HG03469 (cell line): ENCODE data around the gene LENEP.

Experiments
- ATAC-seq: cut with Tn5 transposase; IDR thresholded peaks from one replicate; pipeline ENCODE4 v1.9.1; 2021; ENCODE audit warnings: mild to moderate bottlenecking, moderate library complexity, moderate number of reproducible peaks; ENCODE audit not compliant: unreplicated experiment

Gene LENEP

DNA sequence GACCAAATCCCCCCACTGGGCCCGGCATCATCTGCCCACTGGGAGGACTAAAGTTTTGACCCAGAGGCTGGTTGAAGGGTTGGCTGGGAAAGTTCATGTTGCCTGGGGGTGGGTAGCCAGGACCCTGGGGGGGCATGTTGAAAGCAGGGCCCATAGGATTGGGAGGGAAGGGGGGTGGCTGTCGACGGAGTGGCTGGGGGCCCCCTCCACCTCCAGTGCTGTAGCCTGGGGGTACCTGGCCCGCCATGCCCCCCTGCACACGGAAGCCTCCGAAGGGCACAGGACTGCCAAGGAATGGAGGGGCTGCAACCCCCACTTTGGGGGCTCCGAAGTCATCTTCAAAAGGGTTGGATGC, 34.0 kb upstream of the LENEP start:
- no peak for ATAC-seq

- ATAC-seq: no peak
Observed at GRCh38 chr1:154960446-154961136, 32.8 kb upstream of the LENEP start.

- ATAC-seq: peak; percentile 46
Observed at GRCh38 chr1:154961207-154962155, 31.9 kb upstream of the LENEP start, which contains the start of gene PYGO2. Gene PYGO2, minus strand, starts transcription at chr1:154961782. Its CDS starts 206 bp downstream, at chr1:154961576.

GRCh38 chr1:154962156-154962749, 31.1 kb upstream of the LENEP start:
- ATAC-seq: peak; percentile 19

GRCh38 chr1:154962795-154963330, 30.5 kb upstream of the LENEP start:
- ATAC-seq: no peak

DNA sequence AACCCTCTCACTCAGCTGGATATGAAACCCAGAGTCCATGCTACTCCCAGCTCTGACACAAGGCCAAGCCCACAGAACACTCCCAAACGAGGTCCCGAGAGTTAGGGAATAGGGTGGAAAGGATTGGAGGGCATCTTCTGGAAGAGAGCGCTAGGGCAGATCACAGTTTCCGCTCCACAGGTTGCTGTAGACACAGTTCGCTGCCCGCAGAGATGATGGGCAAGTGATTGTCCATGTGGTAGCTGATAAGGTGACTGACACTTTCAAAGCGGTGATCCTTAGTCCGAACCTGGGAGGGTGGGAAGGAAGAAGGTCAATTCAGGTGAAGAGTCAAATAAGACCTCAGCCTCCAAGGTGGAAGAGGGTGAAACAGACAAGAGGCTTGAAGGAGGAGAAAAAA, 29.7 kb upstream of the LENEP start:
- ATAC-seq: no peak

DNA sequence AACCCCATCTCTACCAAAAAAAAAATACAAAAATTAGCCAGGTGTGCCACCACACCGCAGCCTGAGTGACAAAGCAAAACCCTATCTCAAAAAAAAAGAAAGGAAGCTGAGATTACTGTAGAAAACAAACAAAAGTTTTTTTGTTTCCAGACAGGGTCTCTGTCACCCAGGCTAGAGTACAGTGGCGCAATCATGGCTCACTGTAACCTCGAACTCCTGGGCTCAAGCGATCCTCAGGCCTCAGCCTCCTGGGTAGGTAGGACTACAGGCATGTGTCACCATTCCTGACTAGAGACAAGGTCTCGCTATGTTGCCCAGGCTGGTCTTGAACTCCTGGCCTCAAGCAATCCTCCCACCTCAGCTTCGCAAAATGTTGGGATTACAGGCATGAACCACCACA, 29.0 kb upstream of the LENEP start:
- no peak for ATAC-seq

DNA sequence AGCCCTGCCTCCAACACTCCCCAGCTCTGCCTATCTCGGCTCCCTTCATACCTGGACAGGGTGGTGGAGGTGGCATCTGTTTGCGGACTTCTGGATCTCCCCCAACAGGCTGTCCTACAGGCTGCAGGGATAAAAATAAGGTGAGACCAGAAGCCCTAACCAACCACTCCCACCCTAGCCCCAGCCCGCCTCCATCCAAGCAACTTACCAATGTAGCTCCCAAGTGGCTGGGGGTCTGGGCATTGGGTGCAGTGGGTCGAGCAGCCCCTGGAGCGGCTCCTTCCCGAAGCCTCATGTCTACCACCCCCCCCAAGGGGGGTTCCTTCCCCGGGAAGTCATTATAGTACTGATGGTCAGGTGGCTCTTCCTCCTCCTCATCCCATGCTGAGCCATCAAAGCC, 27.3 kb upstream of the LENEP start:
- ATAC-seq: no peak

- ATAC-seq: no peak
Observed at GRCh38 chr1:154967331-154967950, 25.9 kb upstream of the LENEP start.

DNA sequence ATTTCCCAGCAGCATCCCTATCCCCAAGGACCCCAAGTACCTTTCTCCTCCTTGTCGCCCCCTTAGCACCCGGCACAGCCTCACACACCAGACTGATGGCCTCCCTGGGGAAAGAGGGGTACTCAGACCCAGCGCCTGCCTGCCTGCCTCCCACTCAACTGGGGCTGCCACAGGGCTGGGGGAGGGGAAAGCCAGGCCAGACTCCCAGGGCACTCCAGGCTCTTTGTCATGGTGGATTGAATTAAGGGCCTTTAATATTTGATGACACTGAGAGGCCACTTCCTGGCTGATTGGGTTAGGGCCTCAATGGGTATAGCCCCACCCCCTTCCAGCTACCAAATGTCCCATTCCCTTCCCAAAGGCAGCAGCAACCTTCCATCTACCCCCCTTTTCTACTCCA, 24.7 kb upstream of the LENEP start:
- no peak for ATAC-seq

- no peak for ATAC-seq
Observed at GRCh38 chr1:154969246-154969645, 24.1 kb upstream of the LENEP start.

GRCh38 chr1:154969860-154970452, 23.4 kb upstream of the LENEP start:
- no peak for ATAC-seq

DNA sequence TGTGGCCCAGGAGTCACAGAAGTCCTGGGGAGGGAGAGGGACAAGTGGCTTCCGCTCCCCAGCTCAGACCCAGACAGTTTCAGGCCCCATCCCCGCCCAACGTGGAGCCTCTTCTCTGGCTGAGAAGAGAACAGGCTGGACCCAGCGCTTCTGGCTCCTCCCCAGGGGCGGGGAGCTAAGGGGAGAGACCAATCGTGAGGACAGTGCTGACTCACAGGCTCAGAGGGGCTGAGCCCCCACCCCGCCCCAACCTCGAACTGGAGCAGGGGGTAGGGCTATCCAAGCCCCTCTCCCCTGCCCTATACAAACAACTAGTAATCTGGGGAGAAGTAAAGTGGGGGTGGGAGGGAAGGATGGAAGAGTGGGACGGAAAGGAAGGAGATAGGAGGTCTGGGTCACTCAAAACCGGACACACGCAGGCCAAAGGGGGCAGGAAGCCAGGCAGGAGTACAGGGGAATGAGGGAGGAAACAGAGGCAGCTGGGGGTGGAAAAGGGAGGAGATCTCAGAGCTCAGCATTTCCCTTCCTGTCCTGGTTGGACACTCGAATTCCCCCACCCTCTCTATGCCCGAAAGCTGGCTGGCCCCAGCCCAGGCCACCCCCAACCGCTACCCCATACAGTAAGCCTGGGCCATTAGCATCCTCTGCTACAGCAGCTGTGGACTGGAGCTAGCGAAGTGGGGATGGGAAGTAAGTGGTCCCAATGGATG, 22.6 kb upstream of the LENEP start, which contains the start of gene SHC1:
SHC1 (minus strand) TSS at position 117 of the 710 bp plus-strand sequence. CDS start 221 bp downstream, outside the sequence.
- ATAC-seq: no peak

- no peak for ATAC-seq
Observed at GRCh38 chr1:154971341-154971998, 21.9 kb upstream of the LENEP start.

DNA sequence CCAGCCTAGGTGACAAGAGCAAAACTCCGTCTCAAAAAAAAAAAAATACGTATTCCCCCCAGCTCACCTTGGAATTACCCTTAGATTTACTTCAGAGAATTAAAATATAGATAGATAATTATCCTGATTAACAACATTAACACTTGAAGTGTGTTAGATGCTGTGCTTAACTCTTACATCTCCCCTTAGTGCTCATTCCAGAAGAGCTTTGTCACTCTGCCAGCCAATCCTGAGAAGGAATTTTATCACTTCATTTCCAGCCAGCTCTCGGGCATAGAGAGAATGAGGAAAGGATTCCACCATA, 21.2 kb upstream of the LENEP start:
- no peak for ATAC-seq

DNA sequence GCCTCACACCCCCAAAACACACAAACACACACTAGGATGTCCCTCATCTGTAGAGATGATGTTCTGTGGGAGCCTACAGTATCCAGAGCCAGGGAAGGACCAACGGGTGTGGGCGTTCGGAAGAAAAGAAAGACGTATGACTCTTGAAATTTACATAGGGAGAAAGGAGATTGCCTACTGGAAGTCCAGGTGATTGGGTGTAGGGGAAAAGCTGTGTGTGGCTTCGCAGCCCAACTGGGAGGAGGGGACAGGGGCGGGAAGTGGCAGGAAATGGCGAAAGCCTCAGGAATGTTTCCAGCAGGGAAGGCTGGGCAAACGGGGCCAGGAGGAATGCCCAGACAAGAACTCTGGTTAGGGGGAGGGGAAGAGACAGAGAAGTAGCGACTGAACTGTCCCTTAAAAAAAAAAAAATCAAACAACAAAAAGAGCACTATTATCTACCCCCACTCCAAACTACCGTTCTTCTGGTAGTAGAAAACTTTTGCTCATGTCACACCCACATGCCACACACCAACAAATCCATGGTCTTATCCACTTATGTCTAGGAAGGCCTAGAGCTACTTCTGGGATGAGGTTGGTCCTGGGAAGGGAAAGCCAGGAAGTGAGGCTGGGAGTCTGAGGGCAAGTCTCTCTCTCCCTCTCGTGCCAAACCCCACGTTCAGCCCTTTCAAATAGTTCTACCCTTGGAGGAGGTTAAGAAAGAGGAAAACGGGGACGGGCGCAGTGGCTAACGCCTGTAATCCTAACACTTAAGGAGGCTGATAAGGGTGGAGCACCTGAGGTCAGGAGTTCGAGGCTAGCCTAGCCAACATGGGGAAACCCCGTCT, 20.7 kb upstream of the LENEP start:
- ATAC-seq: no peak

GRCh38 chr1:154973344-154974101, 19.9 kb upstream of the LENEP start:
- no peak for ATAC-seq
